Mesendoderm (in vitro differentiated cells): ENCODE measurements around the gene C22orf23.
A peak's percentile ranks its signal among the peaks of the same experiment; 100 is the strongest.

Experiments used
- DNase-seq: peaks from one replicate; pipeline ENCODE4 v3.0.0; 2013
- H2AK5ac ChIP-seq: 2 replicates; pipeline ENCODE4 v1.6.1; 2013; ENCODE audit warnings: low read length, inconsistent platforms
- H2BK120ac ChIP-seq: 2 replicates; pipeline ENCODE4 v1.6.1; 2013; ENCODE audit warnings: low read depth, mild to moderate bottlenecking, low read length, moderate library complexity, mixed read lengths
- H2BK15ac ChIP-seq: replicated peaks from 2 replicates; pipeline ENCODE4 v1.6.1; 2013; ENCODE audit warnings: low read depth, mild to moderate bottlenecking, moderate library complexity
- H2BK5ac ChIP-seq: 2 replicates; pipeline ENCODE4 v1.6.1; 2013; ENCODE audit warnings: low read length, inconsistent platforms
- H3K18ac ChIP-seq: 2 replicates; pipeline ENCODE4 v1.6.1; 2013; ENCODE audit warnings: mild to moderate bottlenecking, low read length, mixed read lengths
- H3K23ac ChIP-seq: one replicate; pipeline ENCODE4 v1.6.1; 2013; ENCODE audit warnings: low read length
- H3K27ac ChIP-seq: 2 replicates; pipeline ENCODE4 v1.5.1; 2013; ENCODE audit warnings: low read depth, mild to moderate bottlenecking, inconsistent platforms, low read length, moderate library complexity
- H3K27me3 ChIP-seq: 2 replicates; pipeline ENCODE4 v1.6.1; 2013; ENCODE audit warnings: low read length, control low read depth, mild to moderate bottlenecking, inconsistent platforms; ENCODE audit not compliant: insufficient read depth, poor library complexity
- H3K36me3 ChIP-seq: 2 replicates; pipeline ENCODE4 v1.6.1; 2013; ENCODE audit warnings: low read length, inconsistent platforms; ENCODE audit not compliant: control insufficient read depth, insufficient read depth
- H3K4ac ChIP-seq: one replicate; pipeline ENCODE4 v1.6.1; 2013; ENCODE audit warnings: low read depth, mild to moderate bottlenecking, low read length, moderate library complexity
- H3K4me1 ChIP-seq: 2 replicates; pipeline ENCODE4 v1.6.1; 2013; ENCODE audit warnings: low read depth, low read length, inconsistent platforms; ENCODE audit not compliant: control insufficient read depth
- H3K4me2 ChIP-seq: 2 replicates; pipeline ENCODE4 v1.6.1; 2013; ENCODE audit warnings: low read length
- H3K4me3 ChIP-seq: 2 replicates; pipeline ENCODE4 v1.5.1; 2013; ENCODE audit warnings: mild to moderate bottlenecking, low read length
- H3K56ac ChIP-seq: one replicate; pipeline ENCODE4 v1.6.1; 2013; ENCODE audit warnings: low read length
- H3K79me1 ChIP-seq: 2 replicates; pipeline ENCODE4 v1.6.1; 2013; ENCODE audit warnings: low read length, inconsistent platforms
- H3K79me2 ChIP-seq: 2 replicates; pipeline ENCODE4 v1.6.1; 2013; ENCODE audit warnings: mild to moderate bottlenecking, low read length; ENCODE audit not compliant: control insufficient read depth, insufficient read depth
- H3K9ac ChIP-seq: 2 replicates; pipeline ENCODE4 v1.6.1; 2013; ENCODE audit warnings: low read length, inconsistent platforms
- H4K5ac ChIP-seq: one replicate; pipeline ENCODE4 v1.6.1; 2013; ENCODE audit warnings: low read length
- H4K8ac ChIP-seq: one replicate; pipeline ENCODE4 v1.6.1; 2013; ENCODE audit warnings: low read depth, mild to moderate bottlenecking, control low read depth, low read length, moderate library complexity
- WGBS: extraction: QIAGEN DNeasy Blood & Tissue Kit; methylation state at CpG from one replicate; pipeline ENCODE4 v1.1.7; 2013; ENCODE audit warnings: low lambda C conversion rate, missing lambda C conversion rate; ENCODE audit not compliant: insufficient coverage; ENCODE audit errors: extremely low coverage; 5-methylcytosine and 5-hydroxymethylcytosine counted together

The C22orf23 gene

DNA sequence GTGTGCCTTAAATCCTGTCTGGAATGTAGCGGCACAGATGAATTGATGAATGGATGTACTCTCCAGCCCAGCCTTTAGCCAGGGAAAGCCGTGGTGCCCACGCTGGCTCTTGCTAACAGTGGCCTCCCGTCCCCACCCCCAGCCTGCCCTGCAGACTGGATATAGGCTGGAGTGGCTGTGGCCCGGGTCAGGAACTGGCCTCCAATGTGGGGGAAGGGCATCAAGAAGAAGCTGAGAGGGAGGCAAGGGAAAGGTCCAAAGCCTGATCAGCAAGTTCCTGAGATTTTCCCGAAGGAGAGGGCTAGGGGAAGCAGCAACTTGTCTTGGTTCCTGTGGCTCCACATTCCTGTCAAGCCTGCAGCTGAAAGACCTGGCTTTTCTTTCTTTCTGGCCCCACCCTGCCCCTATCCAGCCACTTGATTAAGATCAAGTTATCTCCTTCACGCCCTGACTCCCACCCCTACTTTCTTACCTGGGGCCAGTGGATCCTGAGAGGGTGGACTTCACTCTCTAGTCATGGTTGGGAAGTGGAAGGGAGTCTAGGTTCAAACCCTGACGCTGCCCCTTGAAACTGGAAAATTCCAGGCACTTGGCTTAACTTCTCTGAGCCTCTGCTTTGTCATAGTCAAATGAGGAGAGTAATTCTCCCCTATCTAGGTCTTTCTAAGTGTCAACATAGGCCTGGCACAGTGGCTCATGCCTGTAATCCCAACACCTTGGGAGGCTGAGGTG lies 58.3 kb downstream of the C22orf23 start:
- peak overlapping the region; percentile 64 for H3K27ac ChIP-seq
- H2AK5ac ChIP-seq, result no peak overlapping the region
- H2BK5ac ChIP-seq, result peak overlapping the region; percentile 69
- peak; percentile 97 for DNase-seq
- WGBS, result no CpG with 5 or more reads among the region's 8 CpGs
- H2BK15ac ChIP-seq, result no peak overlapping the region
- peak overlapping the region; percentile 72 for H3K4ac ChIP-seq
- peaks cover 1% of the 10 kb centered on the region for H3K36me3 ChIP-seq
- H3K18ac ChIP-seq, result peak overlapping the region; percentile 57
- peaks cover 34% of the 10 kb centered on the region for H3K4me1 ChIP-seq
- no peak overlapping the region for H4K8ac ChIP-seq
- H3K4me3 ChIP-seq, result no peak overlapping the region
- H3K4me2 ChIP-seq, result no peak overlapping the region
- H3K56ac ChIP-seq, result peak overlapping the region; percentile 81
- H3K27me3 ChIP-seq, result no peaks in the 10 kb centered on the region
- H3K79me1 ChIP-seq, result no peaks in the 10 kb centered on the region
- no peak overlapping the region for H2BK120ac ChIP-seq
- no peaks in the 10 kb centered on the region for H3K79me2 ChIP-seq
- H3K9ac ChIP-seq, result peak overlapping the region; percentile 52
- no peak overlapping the region for H4K5ac ChIP-seq
- no peak overlapping the region for H3K23ac ChIP-seq

DNA sequence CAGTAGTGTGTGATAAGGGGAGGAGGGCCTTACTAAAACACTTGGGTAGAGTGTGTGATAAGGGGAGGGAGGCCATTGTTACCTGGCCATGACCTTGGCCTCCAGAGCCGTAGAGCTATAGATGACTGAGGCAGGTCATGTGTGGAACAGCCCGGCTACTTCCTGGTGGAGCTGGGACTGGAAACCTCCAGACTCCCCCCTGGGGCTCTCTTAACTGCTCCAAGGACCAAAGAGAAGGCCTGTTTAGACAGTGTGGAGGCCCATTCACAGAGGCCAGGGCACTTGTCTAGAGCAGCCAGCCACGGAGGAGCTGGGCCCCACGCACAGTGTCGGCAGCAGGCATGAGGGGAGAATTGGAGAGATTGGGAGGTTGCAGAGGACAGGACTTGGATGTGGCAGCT lies 59.8 kb downstream of the C22orf23 start:
- Histone ChIP-seq H3K79me1 (no peaks in the 10 kb centered on the region), H3K79me2 (no peaks in the 10 kb centered on the region), H3K9ac (peak overlapping the region; percentile 4), H3K27ac (no peak overlapping the region), H2AK5ac (no peak overlapping the region), H3K4me3 (no peak overlapping the region), H3K4ac (peak overlapping the region; percentile 38), H3K18ac (peak overlapping the region; percentile 29), H2BK120ac (no peak overlapping the region), H3K36me3 (peaks cover 9% of the 10 kb centered on the region), H3K4me2 (no peak overlapping the region), H2BK15ac (no peak overlapping the region), H3K23ac (no peak overlapping the region), H2BK5ac (no peak overlapping the region), H4K8ac (no peak overlapping the region), H4K5ac (no peak overlapping the region), H3K56ac (peak overlapping the region; percentile 51), H3K4me1 (peaks cover 31% of the 10 kb centered on the region), H3K27me3 (no peaks in the 10 kb centered on the region)
- DNase-seq, result peak; percentile 37
- no CpG with 5 or more reads among the region's 5 CpGs for WGBS
